Measurements from ENCODE around the gene KNDC1. TPM values are rescaled to one million over a fixed set of nuclear protein-coding genes. Genes with fewer than 3 reads are reported as not detected.

KNDC1 gene
- polyA plus RNA-seq, 1 donor (not counting 4 experiments of a cell fraction or from before 2014, with no cell fraction given), result 0.20 TPM

- TF ChIP-seq EZH2 (IDR thresholded peaks at IDR 0.05; ENCODE audit: low read length) (no peak), CTCF (optimal IDR thresholded peaks at IDR 0.05 in 1 of 3, IDR thresholded peaks at IDR 0.05 in 1 of 3, conservative IDR thresholded peaks at IDR 0.05 in 1 of 3; ENCODE audit: extremely low read depth in 1 of 3, insufficient read depth in 2 of 3, low read length in 3 of 3) (no peak)
- H3K9me3 ChIP-seq (ENCODE audit: control insufficient read depth, low read depth, low read length), result no peaks in the 10 kb centered on the region
- peaks cover 18% of the 10 kb centered on the region for H3K4me1 ChIP-seq (ENCODE audit: control insufficient read depth, extremely low read depth, insufficient read depth, low read length)
- DNase-seq (ENCODE audit: low read depth, low spot score), result no peak
- H3K36me3 ChIP-seq (ENCODE audit: control insufficient read depth in 2 of 2, extremely low read depth in 1 of 2, insufficient read depth in 2 of 2, low read length in 2 of 2), result peaks cover 27 to 28% of the 10 kb centered on the region in 2 experiments
- no peaks in the 10 kb centered on the region for H3K9me1 ChIP-seq (ENCODE audit: control insufficient read depth, extremely low read depth, insufficient read depth, low read length)
- dilution Hi-C loops (cut with MboI; ENCODE audit: extremely low pct_ligation_motif_present, low sequenced_read_pairs), result no loop called here
- no peak overlapping the region for H3K4me3 ChIP-seq (ENCODE audit: control insufficient read depth in 2 of 3, extremely low read depth in 1 of 3, insufficient read depth in 2 of 3, low read depth in 1 of 3, low read length in 3 of 3)
- H3K4me2 ChIP-seq (ENCODE audit: control insufficient read depth, extremely low read depth, insufficient read depth, low read depth, low read length), result no peak overlapping the region
- peaks cover 8% of the 10 kb centered on the region for H4K20me1 ChIP-seq (ENCODE audit: control insufficient read depth, extremely low read depth, insufficient read depth, low read length)
- H2AFZ ChIP-seq (ENCODE audit: control insufficient read depth, low read length), result no peak overlapping the region
- no peaks in the 10 kb centered on the region for H3K27me3 ChIP-seq (ENCODE audit: control insufficient read depth, extremely low read depth, insufficient read depth, low read length)
- peaks cover 62% of the 10 kb centered on the region for H3K79me2 ChIP-seq (ENCODE audit: control insufficient read depth, insufficient read depth, low read length)
- no peak overlapping the region for H3K27ac ChIP-seq (ENCODE audit: control insufficient read depth, insufficient read depth, low read length)
- H3K9ac ChIP-seq (ENCODE audit: control insufficient read depth, extremely low read depth, insufficient read depth, low read length), result no peak overlapping the region
- no peak for FAIRE-seq
These were observed 112.4 kb downstream of the KNDC1 start for GRCh38 chr10:133272301-133272963.

- no peaks in the 10 kb centered on the region for H3K9me3 ChIP-seq (ENCODE audit: control insufficient read depth, low read depth, low read length)
- no peaks in the 10 kb centered on the region for H3K27me3 ChIP-seq (ENCODE audit: control insufficient read depth, extremely low read depth, insufficient read depth, low read length)
- TF ChIP-seq CTCF (optimal IDR thresholded peaks at IDR 0.05 in 1 of 3, IDR thresholded peaks at IDR 0.05 in 1 of 3, conservative IDR thresholded peaks at IDR 0.05 in 1 of 3; ENCODE audit: extremely low read depth in 1 of 3, insufficient read depth in 2 of 3, low read length in 3 of 3) (no peak), EZH2 (IDR thresholded peaks at IDR 0.05; ENCODE audit: low read length) (no peak)
- peaks cover 24% of the 10 kb centered on the region for H3K4me1 ChIP-seq (ENCODE audit: control insufficient read depth, extremely low read depth, insufficient read depth, low read length)
- no peak overlapping the region for H3K27ac ChIP-seq (ENCODE audit: control insufficient read depth, insufficient read depth, low read length)
- DNase-seq (ENCODE audit: low read depth, low spot score), result no peak
- peaks cover 25 to 27% of the 10 kb centered on the region in 2 experiments for H3K36me3 ChIP-seq (ENCODE audit: control insufficient read depth in 2 of 2, extremely low read depth in 1 of 2, insufficient read depth in 2 of 2, low read length in 2 of 2)
- H3K9ac ChIP-seq (ENCODE audit: control insufficient read depth, extremely low read depth, insufficient read depth, low read length), result no peak overlapping the region
- H3K4me2 ChIP-seq (ENCODE audit: control insufficient read depth, extremely low read depth, insufficient read depth, low read depth, low read length), result no peak overlapping the region
- H3K9me1 ChIP-seq (ENCODE audit: control insufficient read depth, extremely low read depth, insufficient read depth, low read length), result no peaks in the 10 kb centered on the region
- no peak for FAIRE-seq
- H4K20me1 ChIP-seq (ENCODE audit: control insufficient read depth, extremely low read depth, insufficient read depth, low read length), result peaks cover 8% of the 10 kb centered on the region
- dilution Hi-C loops (cut with MboI; ENCODE audit: extremely low pct_ligation_motif_present, low sequenced_read_pairs), result no loop called here
- H3K79me2 ChIP-seq (ENCODE audit: control insufficient read depth, insufficient read depth, low read length), result peaks cover 62% of the 10 kb centered on the region
- no peak overlapping the region for H2AFZ ChIP-seq (ENCODE audit: control insufficient read depth, low read length)
- peak overlapping the region in 1 of 3 experiments; percentile 37 for H3K4me3 ChIP-seq (ENCODE audit: control insufficient read depth in 2 of 3, extremely low read depth in 1 of 3, insufficient read depth in 2 of 3, low read depth in 1 of 3, low read length in 3 of 3)
These were observed 113.0 kb downstream of the KNDC1 start for GRCh38 chr10:133272964-133273420.
